GM06990 (cell line): ENCODE data around the gene SEMA5A.

ENCODE experiments used
- DNase-seq: peaks from one replicate; pipeline ENCODE4 v3.0.0-alpha.2; 2011; ENCODE audit not compliant: insufficient read length; ENCODE audit errors: extremely low read depth
- H3K27me3 ChIP-seq: replicated peaks from 2 replicates; pipeline ENCODE4 v1.6.0; 2011; ENCODE audit warnings: low read length; ENCODE audit not compliant: control insufficient read depth, insufficient read depth
- H3K36me3 ChIP-seq: 2 replicates; pipeline ENCODE4 v1.5.1; 2011; ENCODE audit warnings: low read length; ENCODE audit not compliant: control insufficient read depth, insufficient read depth
- H3K4me3 ChIP-seq: replicated peaks from 2 replicates; pipeline ENCODE4 v1.5.1; 2011; ENCODE audit warnings: low read depth, mild to moderate bottlenecking, control low read depth, low read length
- TF ChIP-seq, protein P1 (sequence below): IDR thresholded peaks from 2 replicates; pipeline ENCODE4 v1.5.1; 2011; ENCODE audit warnings: low read length, control low read depth, mild to moderate bottlenecking, inconsistent platforms; ENCODE audit not compliant: insufficient read depth, poor library complexity, severe bottlenecking

Gene SEMA5A

DNA sequence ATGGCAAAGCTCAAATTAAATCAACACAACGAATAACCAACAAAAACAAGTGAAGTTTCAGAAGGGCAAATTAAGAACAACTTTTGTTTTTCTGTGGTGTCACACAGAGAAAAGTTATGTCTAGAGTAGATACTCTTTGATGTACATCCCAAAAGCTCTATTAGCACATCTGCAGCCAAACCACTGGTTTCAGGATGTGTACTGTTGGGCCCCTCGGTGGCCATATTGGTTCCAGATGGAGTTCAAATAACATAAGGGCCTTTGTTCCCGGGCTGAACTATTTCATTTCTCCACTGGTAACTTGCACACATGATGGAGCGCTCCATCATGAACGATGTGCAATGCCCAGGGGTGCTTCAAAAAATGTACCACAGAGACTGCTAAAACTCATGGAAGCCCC, 126.1 kb downstream of the SEMA5A start:
- no peak for DNase-seq
- H3K27me3 ChIP-seq = no peaks in the 10 kb centered on the region
- no peaks in the 10 kb centered on the region for H3K36me3 ChIP-seq
- TF ChIP-seq, protein P1, sequence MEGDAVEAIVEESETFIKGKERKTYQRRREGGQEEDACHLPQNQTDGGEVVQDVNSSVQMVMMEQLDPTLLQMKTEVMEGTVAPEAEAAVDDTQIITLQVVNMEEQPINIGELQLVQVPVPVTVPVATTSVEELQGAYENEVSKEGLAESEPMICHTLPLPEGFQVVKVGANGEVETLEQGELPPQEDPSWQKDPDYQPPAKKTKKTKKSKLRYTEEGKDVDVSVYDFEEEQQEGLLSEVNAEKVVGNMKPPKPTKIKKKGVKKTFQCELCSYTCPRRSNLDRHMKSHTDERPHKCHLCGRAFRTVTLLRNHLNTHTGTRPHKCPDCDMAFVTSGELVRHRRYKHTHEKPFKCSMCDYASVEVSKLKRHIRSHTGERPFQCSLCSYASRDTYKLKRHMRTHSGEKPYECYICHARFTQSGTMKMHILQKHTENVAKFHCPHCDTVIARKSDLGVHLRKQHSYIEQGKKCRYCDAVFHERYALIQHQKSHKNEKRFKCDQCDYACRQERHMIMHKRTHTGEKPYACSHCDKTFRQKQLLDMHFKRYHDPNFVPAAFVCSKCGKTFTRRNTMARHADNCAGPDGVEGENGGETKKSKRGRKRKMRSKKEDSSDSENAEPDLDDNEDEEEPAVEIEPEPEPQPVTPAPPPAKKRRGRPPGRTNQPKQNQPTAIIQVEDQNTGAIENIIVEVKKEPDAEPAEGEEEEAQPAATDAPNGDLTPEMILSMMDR = no peak
- no peak overlapping the region for H3K4me3 ChIP-seq

DNA sequence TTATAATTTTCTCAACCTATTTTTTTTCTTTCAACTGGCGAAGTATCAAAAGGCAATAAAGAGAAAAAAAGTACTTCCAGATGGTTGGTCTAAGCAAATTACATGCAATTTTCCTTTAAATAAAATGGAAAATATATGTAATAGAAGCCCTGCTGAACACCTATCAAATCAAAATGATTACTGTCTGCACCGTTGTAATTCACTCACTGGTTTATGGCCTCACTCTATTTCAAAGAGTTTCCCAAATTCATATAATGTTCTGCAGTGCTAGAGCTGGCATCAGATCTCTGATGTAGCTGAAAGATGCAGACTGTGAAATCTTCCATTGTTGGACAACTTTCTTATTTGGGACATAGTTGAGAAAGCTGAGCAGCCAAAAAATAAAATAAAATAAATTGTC, 130.3 kb downstream of the SEMA5A start:
- TF ChIP-seq, protein P1 = no peak
- no peak for DNase-seq
- Histone ChIP-seq H3K27me3 (no peaks in the 10 kb centered on the region), H3K4me3 (no peak overlapping the region), H3K36me3 (no peaks in the 10 kb centered on the region)

DNA sequence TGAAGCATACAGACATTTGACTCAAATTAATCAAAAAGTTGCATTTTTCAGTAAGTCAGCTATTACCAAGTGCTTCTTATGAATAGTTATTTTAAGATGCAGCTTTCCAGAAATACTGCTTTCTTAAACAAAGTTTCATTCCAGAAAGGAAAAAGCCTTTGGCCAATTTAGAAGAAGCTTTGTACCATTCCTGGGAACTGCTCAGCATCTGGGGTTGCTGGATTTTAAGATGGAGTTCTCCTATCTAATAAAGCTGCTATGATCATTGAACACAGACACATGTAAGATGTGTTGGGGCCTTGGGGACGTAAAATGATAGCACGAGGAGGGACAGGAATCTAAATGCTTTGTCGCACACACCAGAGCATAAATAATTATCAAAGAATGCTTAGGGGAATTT, 130.8 kb downstream of the SEMA5A start:
- Histone ChIP-seq H3K4me3 (no peak overlapping the region), H3K27me3 (no peaks in the 10 kb centered on the region), H3K36me3 (no peaks in the 10 kb centered on the region)
- TF ChIP-seq, protein P1 = no peak
- no peak for DNase-seq

DNA sequence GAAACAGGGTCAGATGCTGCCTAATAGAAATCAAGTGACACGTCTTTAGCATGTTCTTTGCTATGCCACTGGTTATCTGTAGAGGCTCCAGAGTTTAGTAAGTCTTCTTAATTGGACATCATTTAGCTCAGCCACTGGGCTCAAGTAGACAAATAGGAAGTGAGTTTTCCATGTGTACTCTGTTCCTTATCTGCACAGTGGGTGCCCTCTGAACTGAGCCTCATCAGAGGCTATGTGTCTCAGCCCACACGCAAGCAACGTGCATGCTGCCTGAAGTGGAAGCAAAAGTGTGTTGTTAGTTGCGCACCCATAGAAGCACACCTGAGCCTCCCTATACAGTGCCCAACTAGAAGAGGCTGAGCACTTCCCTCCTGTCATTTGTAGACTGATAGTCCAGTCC, 134.7 kb downstream of the SEMA5A start:
- H3K4me3 ChIP-seq = no peak overlapping the region
- H3K36me3 ChIP-seq = no peaks in the 10 kb centered on the region
- no peaks in the 10 kb centered on the region for H3K27me3 ChIP-seq
- TF ChIP-seq, protein P1 = no peak
- DNase-seq = no peak

DNA sequence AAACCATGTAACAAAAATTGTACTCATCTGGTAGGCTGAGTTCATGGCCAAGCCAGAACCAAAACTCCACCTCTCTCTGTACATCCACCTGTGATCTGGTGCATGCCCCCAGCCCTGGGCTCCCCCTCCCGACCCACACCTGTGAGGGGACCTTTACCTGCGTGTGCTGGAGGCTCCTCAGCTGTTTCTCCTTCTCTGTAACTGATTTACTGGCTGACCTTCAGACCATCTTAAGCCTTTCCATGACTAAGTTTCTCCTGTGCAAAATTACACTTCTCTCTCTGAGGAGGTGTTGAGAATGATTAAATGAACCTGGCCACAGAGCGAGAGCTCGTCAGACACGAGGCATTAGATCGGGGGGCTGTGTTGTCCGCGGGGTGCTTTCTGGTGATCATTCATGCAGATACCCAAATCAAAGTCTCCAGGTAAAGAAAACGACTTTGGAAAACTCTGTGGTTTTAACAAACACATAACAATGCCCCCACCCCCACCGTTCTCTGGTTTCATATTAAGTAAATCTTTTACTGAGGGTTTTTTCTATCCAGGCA, 136.4 kb downstream of the SEMA5A start:
- Histone ChIP-seq H3K36me3 (no peaks in the 10 kb centered on the region), H3K27me3 (no peaks in the 10 kb centered on the region), H3K4me3 (no peak overlapping the region)
- DNase-seq = peak; percentile 19
- TF ChIP-seq, protein P1 = no peak

DNA sequence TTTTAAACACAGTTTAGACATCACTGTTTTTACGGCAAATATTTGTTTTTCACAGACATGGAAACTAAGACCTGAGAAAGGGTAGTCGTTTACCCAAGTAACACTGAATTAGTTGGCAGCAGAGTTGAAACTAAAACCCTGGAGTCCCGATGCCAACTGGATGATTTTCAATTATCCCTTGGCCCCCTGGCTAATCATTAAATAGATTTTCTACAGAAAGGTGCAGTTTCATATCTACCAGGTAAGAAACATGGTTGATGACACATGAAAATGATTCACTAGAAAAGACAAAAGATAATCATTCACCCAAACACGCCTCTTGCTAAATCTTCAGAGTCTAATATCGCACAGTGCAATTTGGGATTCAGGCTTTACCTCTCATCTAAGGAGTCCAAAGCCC, 136.9 kb downstream of the SEMA5A start:
- no peak for DNase-seq
- Histone ChIP-seq H3K36me3 (no peaks in the 10 kb centered on the region), H3K27me3 (no peaks in the 10 kb centered on the region), H3K4me3 (no peak overlapping the region)
- TF ChIP-seq, protein P1 = no peak
